ENCODE measurements around the gene ECT2. TPM values are rescaled to one million over a fixed set of nuclear protein-coding genes. Genes with fewer than 3 reads are reported as not detected.
"Not testable (repeated sequence)": the region's sequence is repeated elsewhere in the genome, so short reads cannot be mapped to it uniquely, and the experiment has no call there.

Gene ECT2
- total RNA-seq, 1 donor, result 3.8 TPM

- no peak for DNase-seq (ENCODE audit: low read depth in 2 of 3, low spot score in 2 of 3)
Measured at GRCh38 chr3:172803489-172803888, 53.0 kb downstream of the ECT2 start.

GRCh38 chr3:172804323-172804722 is 53.8 kb downstream of the ECT2 start:
- DNase-seq (ENCODE audit: low read depth in 2 of 3, low spot score in 2 of 3), result no peak

DNA sequence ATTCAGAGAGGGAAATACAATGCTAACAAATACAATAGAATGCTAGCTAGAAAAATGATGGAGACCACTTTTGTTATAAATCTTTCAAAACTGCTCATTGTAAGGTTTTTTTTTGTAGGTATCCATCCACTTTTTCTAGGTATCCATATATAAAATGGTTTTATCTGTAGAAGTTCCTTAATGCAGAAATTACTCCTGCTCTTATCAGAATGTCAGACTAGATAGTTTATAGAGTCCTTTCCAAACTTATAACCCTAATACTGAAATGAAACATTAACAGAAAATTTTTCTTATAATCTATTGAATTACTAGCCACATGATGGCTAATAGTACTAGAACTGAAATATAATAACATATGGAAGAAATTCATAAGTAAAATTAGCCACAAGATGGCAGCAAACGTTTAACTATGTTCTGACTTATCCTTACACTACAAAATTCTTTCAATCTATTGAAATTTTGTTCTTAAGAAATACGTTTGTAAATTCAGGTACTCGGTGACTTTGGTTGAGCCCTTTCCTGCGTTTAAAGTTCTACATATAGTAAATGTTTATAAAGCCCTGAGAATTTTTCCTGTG is 58.5 kb downstream of the ECT2 start:
- peak in 2 of 3 donors; percentile 24 to 70 for DNase-seq (ENCODE audit: low read depth in 2 of 3, low spot score in 2 of 3)

DNA sequence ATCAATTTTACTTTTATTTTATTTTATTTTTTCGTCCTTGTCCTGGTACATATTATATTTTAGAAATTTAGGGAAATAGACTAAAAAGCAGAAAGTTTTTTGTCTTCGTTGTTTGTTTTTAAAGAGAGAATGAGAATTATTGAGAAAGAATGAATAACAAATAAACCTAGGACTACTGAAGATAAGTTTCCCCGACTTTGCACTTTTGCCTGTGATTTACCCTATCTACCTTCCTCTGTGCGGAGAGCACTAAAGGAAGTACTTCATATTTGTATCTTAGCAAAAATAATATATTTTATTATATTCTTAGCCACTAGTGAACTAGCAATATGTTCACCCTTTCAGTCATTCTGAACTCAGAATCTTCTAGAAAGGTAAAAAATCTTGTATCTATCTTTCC is 60.6 kb downstream of the ECT2 start:
- DNase-seq (ENCODE audit: low read depth in 2 of 3, low spot score in 2 of 3), result no peak

- DNase-seq (ENCODE audit: low read depth in 2 of 3, low spot score in 2 of 3), result no peak
Measured at GRCh38 chr3:172813462-172813861, 62.9 kb downstream of the ECT2 start.

DNA sequence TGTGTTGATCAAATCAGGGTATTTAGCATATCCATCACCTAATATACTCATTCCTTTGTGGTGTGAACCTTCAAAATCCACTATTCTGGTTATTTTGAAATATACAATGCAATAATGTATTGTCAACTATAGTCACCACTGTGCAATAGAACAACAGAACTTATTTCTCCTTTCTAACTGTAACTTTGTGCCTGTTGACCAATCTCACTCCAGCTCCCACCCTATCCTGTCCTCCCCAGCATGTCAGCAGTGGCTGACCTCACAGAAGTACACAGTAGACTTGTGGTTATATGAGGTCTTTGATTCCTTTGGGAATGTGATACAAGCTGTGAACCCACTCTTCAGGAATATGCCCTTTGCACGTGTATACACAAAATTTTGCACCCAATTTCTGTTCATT is 64.2 kb downstream of the ECT2 start:
- DNase-seq (ENCODE audit: low read depth in 2 of 3, low spot score in 2 of 3), result no peak

DNA sequence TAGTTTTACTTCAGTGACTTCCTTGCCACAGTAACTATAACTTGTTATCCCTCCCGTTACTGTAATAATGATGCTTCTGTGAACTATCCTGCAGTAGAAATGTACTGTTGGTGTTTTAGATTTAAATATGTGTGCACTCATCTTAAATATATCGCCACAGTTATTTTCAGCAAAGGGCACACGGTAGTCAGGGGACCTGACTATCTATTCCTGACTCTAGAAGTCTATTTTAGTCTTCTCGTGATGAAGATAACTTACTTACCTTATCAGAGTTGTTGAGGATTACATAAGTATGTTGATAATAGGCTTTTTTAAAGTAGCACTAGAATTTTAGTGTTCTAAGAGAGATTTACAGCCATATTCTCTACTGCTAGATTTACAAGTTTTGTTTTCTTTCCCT is 65.3 kb downstream of the ECT2 start:
- DNase-seq (ENCODE audit: low read depth in 2 of 3, low spot score in 2 of 3), result no peak

DNA sequence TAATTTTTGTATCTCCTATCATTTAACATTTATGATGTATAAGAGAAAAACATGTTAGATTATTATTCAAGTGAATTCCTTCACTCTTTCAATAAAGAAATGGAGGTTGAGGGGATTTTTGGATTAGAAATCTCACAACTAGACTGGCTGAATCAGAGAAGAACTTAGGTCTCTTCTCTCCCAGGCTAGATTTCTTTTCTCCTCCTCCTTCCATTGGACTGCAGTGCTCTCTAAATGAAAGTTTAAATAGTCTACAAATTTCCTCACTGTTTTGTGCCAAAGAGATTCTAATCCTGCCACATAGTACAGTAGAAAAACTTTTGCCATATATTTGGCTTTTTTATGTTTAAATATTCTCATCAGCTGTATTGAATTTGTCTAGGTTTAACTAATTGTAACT is 65.8 kb downstream of the ECT2 start:
- no peak for DNase-seq (ENCODE audit: low read depth in 2 of 3, low spot score in 2 of 3)

DNA sequence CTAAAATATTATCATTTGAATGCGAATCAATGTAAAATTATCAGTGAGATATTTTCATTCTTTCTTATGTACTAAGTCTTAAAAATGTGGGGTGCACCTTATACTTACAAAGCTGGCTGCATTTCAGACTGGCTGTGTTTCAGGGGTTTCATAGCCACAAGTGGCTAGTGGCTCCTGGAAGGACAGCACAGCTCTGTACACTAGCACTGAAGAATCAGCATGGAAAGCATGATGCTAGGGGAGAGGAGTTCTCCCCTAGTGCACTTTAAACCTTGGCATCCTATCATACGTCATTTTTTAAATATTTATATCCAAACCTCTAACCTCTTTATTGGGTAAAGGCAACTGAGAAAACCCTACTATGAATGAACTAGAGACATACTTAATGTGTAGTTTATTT is 66.4 kb downstream of the ECT2 start:
- DNase-seq (ENCODE audit: low read depth in 2 of 3, low spot score in 2 of 3), result no peak

- DNase-seq (ENCODE audit: low read depth in 2 of 3, low spot score in 2 of 3), result no peak
Measured at GRCh38 chr3:172820492-172820891, 70.0 kb downstream of the ECT2 start.

GRCh38 chr3:172824229-172824628 is 73.7 kb downstream of the ECT2 start:
- no peak for DNase-seq (ENCODE audit: low read depth in 2 of 3, low spot score in 2 of 3)

GRCh38 chr3:172827231-172827630 is 76.7 kb downstream of the ECT2 start:
- DNase-seq (ENCODE audit: low read depth in 2 of 3, low spot score in 2 of 3), result not testable (repeated sequence)

DNA sequence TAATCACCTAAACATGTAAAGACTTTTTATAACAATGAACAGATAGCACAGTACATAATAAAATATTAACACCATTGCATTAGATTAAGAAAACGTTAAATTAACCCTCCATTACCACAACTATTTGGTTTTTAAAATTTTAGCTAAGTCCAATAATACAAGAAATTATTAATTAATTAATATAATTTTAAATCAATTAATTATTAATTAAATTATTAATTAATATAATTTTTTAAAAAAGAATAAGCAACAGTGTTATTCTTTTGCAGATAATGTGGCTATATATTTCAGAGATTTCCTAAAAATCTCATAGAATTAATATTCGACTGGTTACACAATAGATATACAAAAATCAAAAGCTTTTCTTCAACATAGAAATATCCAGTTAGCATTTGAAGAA is 82.5 kb downstream of the ECT2 start:
- no peak for DNase-seq (ENCODE audit: low read depth in 2 of 3, low spot score in 2 of 3)

- peak in 2 of 3 donors; percentile 18 to 64 for DNase-seq (ENCODE audit: low read depth in 2 of 3, low spot score in 2 of 3)
Measured at GRCh38 chr3:172836390-172836997, 86.0 kb downstream of the ECT2 start.

DNA sequence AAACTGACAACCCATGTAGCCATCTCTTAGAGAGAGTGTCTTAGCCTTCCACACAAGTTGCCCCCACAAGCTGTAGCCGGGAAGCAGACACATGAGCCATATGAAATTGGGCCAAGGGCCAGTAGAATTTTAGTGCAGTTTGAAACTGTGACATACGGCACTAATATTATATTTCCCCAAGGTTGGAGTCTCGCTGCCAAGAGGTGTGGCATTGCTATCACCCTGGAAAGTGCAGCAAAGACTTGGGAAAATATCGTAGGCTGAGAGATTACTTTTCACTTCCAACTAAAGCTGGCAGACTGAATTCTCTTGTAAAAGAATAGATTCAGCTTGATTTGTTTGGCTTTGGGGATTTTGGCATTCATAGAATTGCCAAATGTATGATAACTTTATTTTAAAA is 89.2 kb downstream of the ECT2 start:
- no peak for DNase-seq (ENCODE audit: low read depth in 2 of 3, low spot score in 2 of 3)

DNA sequence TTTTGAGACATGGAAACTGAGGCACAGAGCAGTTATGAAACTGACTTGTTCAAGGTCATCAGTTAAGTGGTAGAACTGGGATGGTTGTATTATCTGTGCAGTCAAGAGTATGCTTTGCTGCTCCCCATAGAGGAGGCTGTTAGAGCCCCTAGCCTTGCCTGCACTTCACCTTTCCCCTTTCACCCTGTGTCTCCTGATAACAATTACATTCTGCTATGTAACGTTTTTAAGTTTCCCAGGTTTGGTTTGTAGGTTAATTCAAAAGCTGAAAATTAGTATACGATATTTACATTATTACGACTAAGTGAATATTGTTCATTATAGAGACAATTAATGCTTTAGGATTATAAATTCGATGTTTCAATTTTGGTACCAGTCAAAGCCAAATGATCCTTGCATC is 89.9 kb downstream of the ECT2 start:
- DNase-seq (ENCODE audit: low read depth in 2 of 3, low spot score in 2 of 3), result no peak

DNA sequence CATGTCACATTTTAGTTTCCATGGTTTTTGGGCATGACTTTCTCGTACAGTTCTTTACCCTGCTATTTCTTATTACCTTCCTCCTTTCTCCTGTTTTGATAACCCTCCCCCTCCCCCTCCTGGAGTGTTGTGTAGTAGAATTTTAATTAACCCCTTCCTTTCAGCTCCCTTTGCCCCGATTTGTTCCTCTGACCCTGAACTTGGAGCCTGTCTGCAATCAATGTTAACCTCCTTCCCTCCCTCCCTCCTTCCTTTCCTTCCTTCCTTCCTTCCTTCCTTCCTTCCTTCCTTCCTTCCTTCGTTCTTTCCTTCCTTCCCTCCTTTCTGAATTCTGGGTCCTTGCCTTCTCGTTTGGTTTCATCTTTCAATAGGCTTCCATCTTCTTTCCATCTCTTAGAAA is 90.4 kb downstream of the ECT2 start:
- DNase-seq (ENCODE audit: low read depth in 2 of 3, low spot score in 2 of 3), result no peak

DNA sequence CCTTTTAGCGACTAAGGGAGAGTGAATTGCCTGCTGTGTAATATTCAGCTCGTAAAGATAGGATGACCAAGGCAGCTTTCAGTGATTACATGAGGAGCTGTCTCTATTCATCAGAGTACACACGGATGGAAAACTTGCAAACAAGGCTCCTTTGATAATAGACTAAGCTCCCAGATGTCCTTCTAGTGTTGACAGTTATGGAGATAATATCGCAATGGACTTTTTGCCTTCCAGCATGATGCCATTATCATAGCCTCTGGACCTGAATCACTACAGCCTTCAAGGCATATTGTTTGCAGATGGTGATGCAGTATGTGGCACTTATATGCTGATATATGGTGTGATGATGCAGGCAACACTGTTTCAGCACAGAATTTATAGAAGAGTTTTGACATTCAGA is 93.9 kb downstream of the ECT2 start:
- no peak for DNase-seq (ENCODE audit: low read depth in 2 of 3, low spot score in 2 of 3)

- DNase-seq (ENCODE audit: low read depth in 2 of 3, low spot score in 2 of 3), result peak in 1 of 3 donors; percentile 25
Measured at GRCh38 chr3:172846103-172846561, 95.6 kb downstream of the ECT2 start.

GRCh38 chr3:172846706-172847105 is 96.2 kb downstream of the ECT2 start:
- DNase-seq (ENCODE audit: low read depth in 2 of 3, low spot score in 2 of 3), result no peak

GRCh38 chr3:172847292-172847691 is 96.8 kb downstream of the ECT2 start:
- no peak for DNase-seq (ENCODE audit: low read depth in 2 of 3, low spot score in 2 of 3)

DNA sequence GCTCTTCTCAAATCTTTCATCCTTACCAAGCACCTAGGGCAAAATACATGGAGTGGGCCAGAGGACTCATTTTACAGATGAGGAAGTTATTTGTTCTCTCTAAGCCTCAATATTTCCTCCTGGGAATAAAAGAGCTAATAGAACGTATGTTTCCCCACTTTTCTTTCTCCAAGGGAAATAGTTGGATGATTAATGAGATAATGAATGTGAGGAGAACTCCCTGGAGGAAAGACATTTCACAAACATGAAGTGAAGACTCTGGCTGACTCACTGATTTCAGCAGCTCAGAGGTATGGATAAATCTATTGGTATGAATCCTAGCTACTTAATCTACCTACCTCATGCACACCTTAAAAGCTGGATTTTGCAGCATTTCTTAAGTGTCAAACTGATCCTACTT is 98.4 kb downstream of the ECT2 start:
- DNase-seq (ENCODE audit: low read depth in 2 of 3, low spot score in 2 of 3), result no peak

- DNase-seq (ENCODE audit: low read depth in 2 of 3, low spot score in 2 of 3), result no peak
Measured at GRCh38 chr3:172853005-172853404, 102.5 kb downstream of the ECT2 start.
